Measurements from ENCODE around the gene NTN1. TPM values are rescaled to one million over a fixed set of nuclear protein-coding genes. Genes with fewer than 3 reads are reported as not detected.

NTN1 gene
- total RNA-seq, 5 donors from 2014 or later (not counting 1 experiment from before 2014, with no cell fraction given) = 0.07 to 0.15 (median 0.12) TPM; not detected in 1

GRCh38 chr17:9174779-9175574 lies 153.7 kb downstream of the NTN1 start:
- WGBS (ENCODE audit: insufficient coverage) = 89% methylated on average over 5 of the region's 9 CpGs
- no peak overlapping the region for H3K27ac Mint-ChIP-seq
- ATAC-seq (replicated peaks in 1 of 4) (no peak), DNase-seq (no peak)
- CTCF ChIA-PET = no interaction called here
- Histone ChIP-seq H3K9me3 (no peaks in the 10 kb centered on the region), H3K4me3 (ENCODE audit: control insufficient read depth in 1 of 2, extremely low read depth in 1 of 2, low read length in 1 of 2) (no peak overlapping the region), H3K27ac (ENCODE audit: low read length) (no peak overlapping the region), H3K27me3 (replicated peaks in 1 of 2; ENCODE audit: control insufficient read depth in 2 of 2, extremely low read depth in 1 of 2, insufficient read depth in 2 of 2, low read length in 1 of 2) (peaks cover 0 to 29% of the 10 kb centered on the region in 2 experiments), H3K36me3 (ENCODE audit: control insufficient read depth in 2 of 2, extremely low read depth in 1 of 2, insufficient read depth in 1 of 2, low read length in 1 of 2) (no peaks in the 10 kb centered on the region), H3K4me1 (ENCODE audit: control insufficient read depth in 1 of 2, extremely low read depth in 1 of 2, insufficient read depth in 2 of 2, low read length in 2 of 2) (no peaks in the 10 kb centered on the region)
- POLR2A ChIA-PET = no interaction called here
- peaks cover 0 to 3% (median 0%) of the 10 kb centered on the region in 3 donors for H3K9me3 Mint-ChIP-seq
- no peak overlapping the region for H3K4me3 Mint-ChIP-seq
- H3K4me1 Mint-ChIP-seq = peaks cover 0 to 9% (median 2%) of the 10 kb centered on the region in 3 donors
- H3K36me3 Mint-ChIP-seq = no peaks in the 10 kb centered on the region
- H3K27me3 Mint-ChIP-seq = peaks cover 6% of the 10 kb centered on the region in 2 donors

DNA sequence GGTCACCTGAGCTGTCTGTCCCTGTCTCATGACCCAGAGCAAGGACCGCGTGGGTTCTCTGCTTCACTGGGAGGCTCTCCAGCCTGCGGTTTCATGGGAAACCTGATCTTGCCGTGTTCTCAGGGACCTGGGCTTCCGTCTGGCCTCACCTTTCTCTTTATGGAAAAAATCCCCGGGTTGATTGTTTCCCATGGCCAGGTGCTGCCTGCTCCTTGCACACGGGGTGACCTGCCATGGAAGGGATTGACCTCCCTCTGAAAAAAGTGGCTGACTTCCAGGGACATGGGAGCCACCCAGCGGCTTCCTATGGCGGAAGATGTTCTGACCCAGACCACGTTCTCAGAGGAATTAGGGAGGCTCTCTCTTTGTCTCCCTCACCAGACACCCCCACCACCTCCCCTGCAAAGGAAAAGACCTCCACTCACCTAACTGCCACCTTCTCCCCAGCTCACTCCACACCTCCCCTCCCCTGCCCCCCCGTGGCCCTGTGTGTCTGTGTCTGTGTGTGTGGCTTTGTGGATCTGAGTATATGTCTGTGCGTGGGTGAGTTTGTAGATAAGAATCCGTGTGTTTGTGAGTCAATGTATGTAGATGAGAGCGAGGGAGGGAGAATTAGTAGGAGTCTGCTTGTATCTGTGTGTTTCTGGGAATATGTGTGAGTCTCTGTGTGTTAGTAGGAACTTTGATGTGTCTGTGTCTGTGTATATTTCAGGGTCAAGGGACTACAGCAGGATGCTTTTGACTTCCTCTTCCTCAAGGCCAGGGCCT lies 154.6 kb downstream of the NTN1 start:
- Mint-ChIP-seq H3K4me3 (no peak overlapping the region), H3K27me3 (peaks cover 2 to 6% of the 10 kb centered on the region in 2 donors), H3K27ac (no peak overlapping the region), H3K9me3 (peaks cover 0 to 3% (median 0%) of the 10 kb centered on the region in 3 donors), H3K36me3 (no peaks in the 10 kb centered on the region), H3K4me1 (peaks cover 0 to 7% (median 2%) of the 10 kb centered on the region in 3 donors)
- Histone ChIP-seq H3K27ac (ENCODE audit: low read length) (no peak overlapping the region), H3K36me3 (ENCODE audit: control insufficient read depth in 2 of 2, extremely low read depth in 1 of 2, insufficient read depth in 1 of 2, low read length in 1 of 2) (no peaks in the 10 kb centered on the region), H3K27me3 (replicated peaks in 1 of 2; ENCODE audit: control insufficient read depth in 2 of 2, extremely low read depth in 1 of 2, insufficient read depth in 2 of 2, low read length in 1 of 2) (peaks cover 0 to 31% of the 10 kb centered on the region in 2 experiments), H3K4me3 (ENCODE audit: control insufficient read depth in 1 of 2, extremely low read depth in 1 of 2, low read length in 1 of 2) (no peak overlapping the region), H3K9me3 (no peaks in the 10 kb centered on the region), H3K4me1 (ENCODE audit: control insufficient read depth in 1 of 2, extremely low read depth in 1 of 2, insufficient read depth in 2 of 2, low read length in 2 of 2) (no peaks in the 10 kb centered on the region)
- ChIA-PET CTCF (no interaction called here), POLR2A (no interaction called here)
- DNase-seq (no peak), ATAC-seq (replicated peaks in 1 of 4) (no peak)
- 56% methylated on average over 13 of the region's 14 CpGs for WGBS (ENCODE audit: insufficient coverage)

- ChIA-PET CTCF (no interaction called here), POLR2A (no interaction called here)
- Histone ChIP-seq H3K27me3 (replicated peaks in 1 of 2; ENCODE audit: control insufficient read depth in 2 of 2, extremely low read depth in 1 of 2, insufficient read depth in 2 of 2, low read length in 1 of 2) (peaks cover 0 to 41% of the 10 kb centered on the region in 2 experiments), H3K4me1 (ENCODE audit: control insufficient read depth in 1 of 2, extremely low read depth in 1 of 2, insufficient read depth in 2 of 2, low read length in 2 of 2) (no peaks in the 10 kb centered on the region), H3K27ac (ENCODE audit: low read length) (no peak overlapping the region), H3K4me3 (ENCODE audit: control insufficient read depth in 1 of 2, extremely low read depth in 1 of 2, low read length in 1 of 2) (no peak overlapping the region), H3K9me3 (no peaks in the 10 kb centered on the region), H3K36me3 (ENCODE audit: control insufficient read depth in 2 of 2, extremely low read depth in 1 of 2, insufficient read depth in 1 of 2, low read length in 1 of 2) (no peaks in the 10 kb centered on the region)
- DNase-seq (no peak), ATAC-seq (replicated peaks in 1 of 4) (no peak)
- Mint-ChIP-seq H3K4me1 (no peaks in the 10 kb centered on the region), H3K4me3 (no peak overlapping the region), H3K36me3 (no peaks in the 10 kb centered on the region), H3K27ac (no peak overlapping the region), H3K9me3 (peaks cover 0 to 3% (median 0%) of the 10 kb centered on the region in 3 donors), H3K27me3 (no peaks in the 10 kb centered on the region)
- 87% methylated on average over 15 of the region's 15 CpGs for WGBS (ENCODE audit: insufficient coverage)
These were observed 155.9 kb downstream of the NTN1 start for GRCh38 chr17:9177212-9177611.

DNA sequence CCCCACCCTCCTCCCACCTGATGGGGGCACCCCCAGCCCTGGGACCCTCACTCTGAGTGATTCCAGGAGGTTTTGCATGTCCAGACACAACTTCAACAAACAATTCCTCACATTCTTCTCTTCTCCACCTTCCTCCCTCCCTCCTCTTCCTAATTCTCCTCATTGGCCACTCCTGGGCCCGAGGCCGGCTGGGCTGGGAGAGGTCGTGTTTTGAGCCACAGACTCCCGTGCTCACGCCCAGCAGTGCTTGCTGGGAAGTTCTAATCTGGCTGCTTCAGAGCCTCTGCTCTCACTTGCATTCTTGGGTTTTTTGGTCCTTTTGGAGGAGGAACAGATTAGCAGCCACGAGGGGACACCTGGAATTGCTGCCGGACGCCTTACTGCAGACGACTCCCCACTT lies 157.0 kb downstream of the NTN1 start:
- H3K4me3 ChIP-seq (ENCODE audit: control insufficient read depth in 1 of 2, extremely low read depth in 1 of 2, low read length in 1 of 2) = no peak overlapping the region
- H3K27me3 ChIP-seq (replicated peaks in 1 of 2; ENCODE audit: control insufficient read depth in 2 of 2, extremely low read depth in 1 of 2, insufficient read depth in 2 of 2, low read length in 1 of 2) = peaks cover 0 to 50% of the 10 kb centered on the region in 2 experiments
- CTCF ChIA-PET = no interaction called here
- DNase-seq (no peak), ATAC-seq (replicated peaks in 1 of 4) (no peak)
- no peak overlapping the region for H3K27ac ChIP-seq (ENCODE audit: low read length)
- peaks cover 0 to 5% of the 10 kb centered on the region in 2 donors for H3K27me3 Mint-ChIP-seq
- no peaks in the 10 kb centered on the region for H3K9me3 ChIP-seq
- peaks cover 0 to under 1% (median 0%) of the 10 kb centered on the region in 3 donors for H3K4me1 Mint-ChIP-seq
- H3K4me1 ChIP-seq (ENCODE audit: control insufficient read depth in 1 of 2, extremely low read depth in 1 of 2, insufficient read depth in 2 of 2, low read length in 2 of 2) = peaks cover 0 to 4% of the 10 kb centered on the region in 2 experiments
- 84% methylated on average over 9 of the region's 9 CpGs for WGBS (ENCODE audit: insufficient coverage)
- peaks cover 0 to 3% (median 0%) of the 10 kb centered on the region in 3 donors for H3K9me3 Mint-ChIP-seq
- no peak overlapping the region for H3K27ac Mint-ChIP-seq
- POLR2A ChIA-PET = no interaction called here
- H3K36me3 ChIP-seq (ENCODE audit: control insufficient read depth in 2 of 2, extremely low read depth in 1 of 2, insufficient read depth in 1 of 2, low read length in 1 of 2) = no peaks in the 10 kb centered on the region
- H3K4me3 Mint-ChIP-seq = no peak overlapping the region
- no peaks in the 10 kb centered on the region for H3K36me3 Mint-ChIP-seq

DNA sequence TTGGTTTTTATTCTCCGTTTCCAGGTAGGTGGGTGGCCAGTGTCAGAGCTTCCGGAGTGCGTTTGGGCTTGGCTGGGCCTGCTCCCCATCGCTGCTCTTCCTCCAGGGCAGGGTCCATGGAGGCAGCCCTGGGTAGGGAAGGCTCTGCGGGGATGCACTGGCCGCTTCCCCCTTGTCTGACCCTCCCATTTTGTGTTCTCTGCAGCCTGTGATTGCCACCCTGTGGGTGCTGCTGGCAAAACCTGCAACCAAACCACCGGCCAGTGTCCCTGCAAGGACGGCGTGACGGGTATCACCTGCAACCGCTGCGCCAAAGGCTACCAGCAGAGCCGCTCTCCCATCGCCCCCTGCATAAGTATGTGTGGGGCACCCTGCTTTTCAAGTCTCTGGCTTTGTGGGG lies 158.3 kb downstream of the NTN1 start:
- no peak for DNase-seq
- H3K27me3 Mint-ChIP-seq = peaks cover 0 to 13% of the 10 kb centered on the region in 2 donors

DNA sequence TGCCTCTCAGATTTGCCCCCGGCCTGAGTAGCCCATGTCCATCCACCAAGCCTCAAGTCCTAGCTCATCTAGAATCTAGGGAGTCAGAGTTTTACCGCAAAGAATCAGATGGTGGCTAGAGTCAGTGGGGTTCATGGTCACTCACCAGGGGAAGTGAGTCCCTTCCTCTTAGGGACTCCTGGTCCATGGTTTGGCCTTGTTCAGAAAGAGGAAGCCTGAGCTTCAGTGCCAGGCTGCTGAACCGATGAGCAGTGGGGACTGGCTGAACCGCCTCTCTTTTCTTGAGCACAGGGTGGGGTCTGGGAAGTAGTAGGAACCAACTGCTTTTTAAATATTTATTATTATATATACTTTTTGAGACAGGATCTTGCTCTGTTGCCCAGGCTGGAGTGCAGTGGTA lies 160.3 kb downstream of the NTN1 start:
- H3K9me3 Mint-ChIP-seq = no peaks in the 10 kb centered on the region
- Histone ChIP-seq H3K27me3 (replicated peaks in 1 of 2; ENCODE audit: control insufficient read depth in 2 of 2, extremely low read depth in 1 of 2, insufficient read depth in 2 of 2, low read length in 1 of 2) (peaks cover 0 to 66% of the 10 kb centered on the region in 2 experiments), H3K36me3 (ENCODE audit: control insufficient read depth in 2 of 2, extremely low read depth in 1 of 2, insufficient read depth in 1 of 2, low read length in 1 of 2) (no peaks in the 10 kb centered on the region), H3K27ac (ENCODE audit: low read length) (no peak overlapping the region), H3K4me1 (ENCODE audit: control insufficient read depth in 1 of 2, extremely low read depth in 1 of 2, insufficient read depth in 2 of 2, low read length in 2 of 2) (peaks cover 0 to 15% of the 10 kb centered on the region in 2 experiments), H3K4me3 (ENCODE audit: control insufficient read depth in 1 of 2, extremely low read depth in 1 of 2, low read length in 1 of 2) (no peak overlapping the region), H3K9me3 (no peaks in the 10 kb centered on the region)
- ChIA-PET POLR2A (interaction anchor here in 1 of 2 donors (0.5 kb wide), 1 partner anchor 133 kb away, joined by 5 read pairs; no protein-coding TSS in a partner anchor), CTCF (no interaction called here)
- H3K4me3 Mint-ChIP-seq = no peak overlapping the region
- ATAC-seq (replicated peaks in 1 of 4) = no peak
- WGBS (ENCODE audit: insufficient coverage) = 100% methylated on average over 1 of the region's 4 CpGs
- H3K27me3 Mint-ChIP-seq = peaks cover 2 to 21% of the 10 kb centered on the region in 2 donors
- DNase-seq = no peak
- H3K4me1 Mint-ChIP-seq = peaks cover 0 to 2% (median 0%) of the 10 kb centered on the region in 3 donors
- no peak overlapping the region for H3K27ac Mint-ChIP-seq
- H3K36me3 Mint-ChIP-seq = no peaks in the 10 kb centered on the region

More for the DNA sequence above, 158.3 kb downstream of the NTN1 start:
- ChIA-PET CTCF (no interaction called here), POLR2A (no interaction called here)
- Mint-ChIP-seq H3K4me1 (peaks cover 0 to 2% (median 0%) of the 10 kb centered on the region in 3 donors), H3K9me3 (no peaks in the 10 kb centered on the region), H3K27ac (no peak overlapping the region), H3K4me3 (no peak overlapping the region), H3K36me3 (no peaks in the 10 kb centered on the region)
- WGBS (ENCODE audit: insufficient coverage) = 86% methylated on average over 12 of the region's 14 CpGs
- no peak overlapping the region for H3K4me3 ChIP-seq (ENCODE audit: control insufficient read depth in 1 of 2, extremely low read depth in 1 of 2, low read length in 1 of 2)
- H3K4me1 ChIP-seq (ENCODE audit: control insufficient read depth in 1 of 2, extremely low read depth in 1 of 2, insufficient read depth in 2 of 2, low read length in 2 of 2) = peaks cover 0 to 13% of the 10 kb centered on the region in 2 experiments
- H3K27ac ChIP-seq (ENCODE audit: low read length) = no peak overlapping the region
- no peaks in the 10 kb centered on the region for H3K36me3 ChIP-seq (ENCODE audit: control insufficient read depth in 2 of 2, extremely low read depth in 1 of 2, insufficient read depth in 1 of 2, low read length in 1 of 2)
- H3K9me3 ChIP-seq = no peaks in the 10 kb centered on the region
- no peak for ATAC-seq (replicated peaks in 1 of 4)
- H3K27me3 ChIP-seq (replicated peaks in 1 of 2; ENCODE audit: control insufficient read depth in 2 of 2, extremely low read depth in 1 of 2, insufficient read depth in 2 of 2, low read length in 1 of 2) = peaks cover 0 to 60% of the 10 kb centered on the region in 2 experiments

Measured in T-cell (primary cell).